Heart left ventricle (tissue), 13 donors: ENCODE measurements around the gene EMP2.

ENCODE experiments used
- POLR2A ChIP-seq, 2 donors: fragments of 450-650 bp; IDR thresholded peaks; one replicate each; pipeline ENCODE4 v1.6.1; 2017; ENCODE audit warnings: antibody characterized with exemption in 2 of 2, mild to moderate bottlenecking in 2 of 2, moderate library complexity in 2 of 2
- TF ChIP-seq, protein P1 (sequence below), 12 donors: fragments of 200-600 bp; sonication (generic) in 4 of 12; IDR thresholded peaks; one replicate each; pipeline versions ENCODE4 v1.5.0 to v1.8.0; 2018 to 2022; ENCODE audit warnings: antibody characterized with exemption in 12 of 12, mild to moderate bottlenecking in 5 of 12
- donor health status: ischemic (EF 13 %, LVEDD 7.1; RV severe dilation, severe dysfunction).
- donor health status: DM: no; HTN: yes; CAD: no.
- donor health status: DM: no; HTN: no; CAD: no.
- donor health status: ischemic (EF 25% LVEDD 6.9; RV normal size, moderate dysfunction).
- donor health status: ischemic (EF 25% LVEDD 5.7; RV mildly dilated, moderate dysfunction).
- donor health status: ischemic (EF 35%, LVEDD 5.7; RV mildly dilated, moderate dysfunction).
- donor health status: nonischemic (EF 11% LVEDD 7.7; RV severe dilation, severe dysfunction).
- donor health status: DM: yes; HTN: yes; CAD: no.
- donor health status: PGD.
- donor health status: ischemic (EF 29% LVEDD 5.4; RV normal size, mild dysfunction).
- donor health status: nonischemic (EF 23%, LVEDD 6.1; RV moderate dilation, normal function).

DNA sequence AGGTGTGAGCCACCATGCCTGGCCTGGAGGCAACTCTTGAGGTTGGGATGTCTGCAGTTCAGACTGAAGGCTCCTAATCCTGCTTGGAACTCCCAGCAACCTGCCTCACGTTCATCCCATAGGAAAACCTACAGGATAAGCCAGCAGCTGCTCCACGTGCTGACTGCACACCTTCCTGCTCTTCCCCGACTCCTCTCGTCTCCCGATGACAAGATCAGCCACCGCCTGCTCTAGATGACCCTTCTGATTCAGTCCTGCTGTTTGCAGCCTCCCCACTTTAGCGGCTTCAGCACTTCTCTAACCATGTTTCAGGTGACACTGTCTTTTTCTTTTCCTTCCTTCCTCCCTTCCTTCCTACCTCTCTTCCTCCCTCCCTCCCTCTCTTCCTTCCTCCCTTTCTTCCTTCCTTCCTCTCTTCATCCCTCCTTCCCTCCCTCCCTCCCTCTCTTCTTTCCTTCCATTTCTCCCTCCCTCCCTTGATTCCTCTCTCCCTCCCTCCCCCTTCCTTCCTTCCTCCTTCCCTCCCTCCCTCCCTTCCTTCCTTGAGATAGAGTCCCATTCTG lies 61.8 kb downstream of the EMP2 start:
- TF ChIP-seq, protein P1, sequence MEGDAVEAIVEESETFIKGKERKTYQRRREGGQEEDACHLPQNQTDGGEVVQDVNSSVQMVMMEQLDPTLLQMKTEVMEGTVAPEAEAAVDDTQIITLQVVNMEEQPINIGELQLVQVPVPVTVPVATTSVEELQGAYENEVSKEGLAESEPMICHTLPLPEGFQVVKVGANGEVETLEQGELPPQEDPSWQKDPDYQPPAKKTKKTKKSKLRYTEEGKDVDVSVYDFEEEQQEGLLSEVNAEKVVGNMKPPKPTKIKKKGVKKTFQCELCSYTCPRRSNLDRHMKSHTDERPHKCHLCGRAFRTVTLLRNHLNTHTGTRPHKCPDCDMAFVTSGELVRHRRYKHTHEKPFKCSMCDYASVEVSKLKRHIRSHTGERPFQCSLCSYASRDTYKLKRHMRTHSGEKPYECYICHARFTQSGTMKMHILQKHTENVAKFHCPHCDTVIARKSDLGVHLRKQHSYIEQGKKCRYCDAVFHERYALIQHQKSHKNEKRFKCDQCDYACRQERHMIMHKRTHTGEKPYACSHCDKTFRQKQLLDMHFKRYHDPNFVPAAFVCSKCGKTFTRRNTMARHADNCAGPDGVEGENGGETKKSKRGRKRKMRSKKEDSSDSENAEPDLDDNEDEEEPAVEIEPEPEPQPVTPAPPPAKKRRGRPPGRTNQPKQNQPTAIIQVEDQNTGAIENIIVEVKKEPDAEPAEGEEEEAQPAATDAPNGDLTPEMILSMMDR (IDR thresholded peaks at IDR 0.05), result no peak
- TF ChIP-seq POLR2A (IDR thresholded peaks at IDR 0.05), result no peak
